Astrocyte of the cerebellum (primary cell): ENCODE data around the gene TSPAN4.

Experiments
- DNase-seq: peaks from one replicate; pipeline ENCODE4 v3.0.0-alpha.2; 2011; ENCODE audit warnings: low read depth
- H3K4me3 ChIP-seq: 2 replicates; pipeline ENCODE4 v1.5.1; 2011; ENCODE audit warnings: mild to moderate bottlenecking, low read depth, low read length, moderate library complexity
- in situ Hi-C: cut with HindIII; loops from 2 replicates; pipeline ENCODE4 v1.10.0; 2017; ENCODE audit warnings: low sequenced_read_pairs
- TF ChIP-seq, protein P1 (sequence below): IDR thresholded peaks from 2 replicates; pipeline ENCODE4 v1.5.1; 2012; ENCODE audit warnings: low read length, low read depth, moderate library complexity, mild to moderate bottlenecking; ENCODE audit errors: missing control alignments

The TSPAN4 gene

GRCh38 chr11:909406-909805 is 66.8 kb downstream of the TSPAN4 start:
- DNase-seq: no peak
- peak overlapping the region; percentile 85 for H3K4me3 ChIP-seq
- in situ Hi-C loops: loop anchor here (5.0 kb wide), 1 partner anchor 47 kb away; no protein-coding TSS in a partner anchor
- TF ChIP-seq, protein P1, sequence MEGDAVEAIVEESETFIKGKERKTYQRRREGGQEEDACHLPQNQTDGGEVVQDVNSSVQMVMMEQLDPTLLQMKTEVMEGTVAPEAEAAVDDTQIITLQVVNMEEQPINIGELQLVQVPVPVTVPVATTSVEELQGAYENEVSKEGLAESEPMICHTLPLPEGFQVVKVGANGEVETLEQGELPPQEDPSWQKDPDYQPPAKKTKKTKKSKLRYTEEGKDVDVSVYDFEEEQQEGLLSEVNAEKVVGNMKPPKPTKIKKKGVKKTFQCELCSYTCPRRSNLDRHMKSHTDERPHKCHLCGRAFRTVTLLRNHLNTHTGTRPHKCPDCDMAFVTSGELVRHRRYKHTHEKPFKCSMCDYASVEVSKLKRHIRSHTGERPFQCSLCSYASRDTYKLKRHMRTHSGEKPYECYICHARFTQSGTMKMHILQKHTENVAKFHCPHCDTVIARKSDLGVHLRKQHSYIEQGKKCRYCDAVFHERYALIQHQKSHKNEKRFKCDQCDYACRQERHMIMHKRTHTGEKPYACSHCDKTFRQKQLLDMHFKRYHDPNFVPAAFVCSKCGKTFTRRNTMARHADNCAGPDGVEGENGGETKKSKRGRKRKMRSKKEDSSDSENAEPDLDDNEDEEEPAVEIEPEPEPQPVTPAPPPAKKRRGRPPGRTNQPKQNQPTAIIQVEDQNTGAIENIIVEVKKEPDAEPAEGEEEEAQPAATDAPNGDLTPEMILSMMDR: no peak

DNA sequence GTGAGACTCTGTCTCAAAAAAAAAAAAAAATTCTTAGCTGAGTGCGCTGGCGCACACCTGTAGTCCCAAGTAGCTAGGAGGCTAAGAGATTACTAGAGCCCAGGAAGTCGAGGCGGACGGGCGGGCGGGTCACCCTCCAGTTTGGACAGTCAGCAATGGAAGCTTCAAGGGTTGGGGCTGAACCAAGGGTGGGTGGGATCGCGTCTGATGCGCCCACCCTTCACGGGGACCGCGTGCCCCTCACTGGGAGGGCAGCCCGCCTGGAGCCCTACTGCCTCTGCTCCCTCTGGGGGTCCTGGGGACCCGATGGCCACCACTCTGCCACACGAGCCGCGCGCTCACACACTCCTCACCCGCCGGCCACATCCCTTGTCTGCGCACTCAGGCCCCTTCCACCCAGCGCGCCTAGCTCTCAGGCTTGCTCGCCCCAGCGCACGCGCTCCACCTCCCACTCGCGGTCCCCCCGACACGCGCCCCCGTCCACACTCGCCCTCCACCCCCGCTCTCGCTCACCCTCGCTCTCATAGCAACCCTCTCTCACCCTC is 67.5 kb downstream of the TSPAN4 start:
- DNase-seq: no peak
- in situ Hi-C loops: loop anchor here (5.0 kb wide), 1 partner anchor 87 kb away; no protein-coding TSS in a partner anchor
- TF ChIP-seq, protein P1: no peak
- peak overlapping the region; percentile 85 for H3K4me3 ChIP-seq

- no peak for DNase-seq
- TF ChIP-seq, protein P1: no peak
- H3K4me3 ChIP-seq: peak within 1 kb of the TSS; percentile 85
- in situ Hi-C loops: loop anchor here (5.0 kb wide), 1 partner anchor 87 kb away; no protein-coding TSS in a partner anchor
Observed at GRCh38 chr11:910589-911030, 68.0 kb downstream of the TSPAN4 start, which contains the start of gene CHID1. Gene CHID1, minus strand, starts transcription at chr11:910810. Its CDS starts 5,994 bp downstream, at chr11:904816.

GRCh38 chr11:911031-911889 is 68.6 kb downstream of the TSPAN4 start:
- DNase-seq: no peak
- H3K4me3 ChIP-seq: peak overlapping the region; percentile 85
- in situ Hi-C loops: loop anchor here (5.0 kb wide), 1 partner anchor 86 kb away; no protein-coding TSS in a partner anchor

DNA sequence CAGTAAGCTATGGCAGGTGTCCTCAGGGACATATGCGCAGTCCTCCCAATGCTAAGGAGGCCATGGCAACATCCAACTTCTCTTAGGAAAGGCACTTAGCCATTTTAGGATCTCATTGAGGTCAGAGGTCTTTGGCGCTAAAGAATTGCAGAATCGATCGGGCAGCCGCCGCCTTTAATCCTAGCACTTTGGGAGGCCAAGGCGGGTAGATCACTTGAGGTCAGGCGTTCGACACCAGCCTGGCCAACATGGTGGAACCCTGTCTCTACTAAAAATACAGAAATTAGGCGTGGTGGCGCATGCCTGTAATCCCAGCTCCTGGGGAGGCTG is 69.2 kb downstream of the TSPAN4 start:
- TF ChIP-seq, protein P1: no peak
- DNase-seq: no peak
- in situ Hi-C loops: loop anchor here (5.0 kb wide), 1 partner anchor 85 kb away; no protein-coding TSS in a partner anchor
- peak overlapping the region; percentile 85 for H3K4me3 ChIP-seq

More at GRCh38 chr11:911031-911889, 68.6 kb downstream of the TSPAN4 start:
- TF ChIP-seq, protein P1: no peak

- in situ Hi-C loops: loop anchor here (5.0 kb wide), 1 partner anchor 85 kb away; no protein-coding TSS in a partner anchor
- H3K4me3 ChIP-seq: no peak overlapping the region
- TF ChIP-seq, protein P1: no peak
- no peak for DNase-seq
Observed at GRCh38 chr11:912266-912665, 69.6 kb downstream of the TSPAN4 start.
